PFSK-1 (cell line): Measurements from ENCODE around the gene NDUFS6.

Source experiments
- FOXP2 ChIP-seq: optimal IDR thresholded peaks from 2 replicates; pipeline ENCODE3; 2011; ENCODE audit warnings: borderline replicate concordance, control low read depth, inconsistent platforms; ENCODE audit not compliant: insufficient read depth; ENCODE audit errors: extremely low read length, extremely low read depth
- POLR2AphosphoS5 ChIP-seq: IDR thresholded peaks from 2 replicates; pipeline ENCODE4 v1.6.1; 2012; ENCODE audit warnings: low read depth, mild to moderate bottlenecking, control low read depth, low read length, moderate library complexity
- SIN3A ChIP-seq: IDR thresholded peaks from 2 replicates; pipeline ENCODE4 v1.6.1; 2012; ENCODE audit warnings: mild to moderate bottlenecking, low read length, moderate library complexity, borderline replicate concordance; ENCODE audit not compliant: insufficient read depth
- TAF1 ChIP-seq: IDR thresholded peaks from 2 replicates; pipeline ENCODE4 v1.6.1; 2012; ENCODE audit warnings: low read length, control low read depth, borderline replicate concordance; ENCODE audit not compliant: insufficient read depth
- TF ChIP-seq, protein P1 (sequence below), 2 experiments: IDR thresholded peaks; 2 replicates each; pipeline versions ENCODE4 v1.6.1 to v1.8.0; 2011 to 2012; ENCODE audit warnings: low read depth in 2 of 2, low read length in 2 of 2, control low read depth in 1 of 2, inconsistent platforms in 1 of 2, mild to moderate bottlenecking in 1 of 2, moderate library complexity in 1 of 2; ENCODE audit not compliant: insufficient read depth in 1 of 2

DNA sequence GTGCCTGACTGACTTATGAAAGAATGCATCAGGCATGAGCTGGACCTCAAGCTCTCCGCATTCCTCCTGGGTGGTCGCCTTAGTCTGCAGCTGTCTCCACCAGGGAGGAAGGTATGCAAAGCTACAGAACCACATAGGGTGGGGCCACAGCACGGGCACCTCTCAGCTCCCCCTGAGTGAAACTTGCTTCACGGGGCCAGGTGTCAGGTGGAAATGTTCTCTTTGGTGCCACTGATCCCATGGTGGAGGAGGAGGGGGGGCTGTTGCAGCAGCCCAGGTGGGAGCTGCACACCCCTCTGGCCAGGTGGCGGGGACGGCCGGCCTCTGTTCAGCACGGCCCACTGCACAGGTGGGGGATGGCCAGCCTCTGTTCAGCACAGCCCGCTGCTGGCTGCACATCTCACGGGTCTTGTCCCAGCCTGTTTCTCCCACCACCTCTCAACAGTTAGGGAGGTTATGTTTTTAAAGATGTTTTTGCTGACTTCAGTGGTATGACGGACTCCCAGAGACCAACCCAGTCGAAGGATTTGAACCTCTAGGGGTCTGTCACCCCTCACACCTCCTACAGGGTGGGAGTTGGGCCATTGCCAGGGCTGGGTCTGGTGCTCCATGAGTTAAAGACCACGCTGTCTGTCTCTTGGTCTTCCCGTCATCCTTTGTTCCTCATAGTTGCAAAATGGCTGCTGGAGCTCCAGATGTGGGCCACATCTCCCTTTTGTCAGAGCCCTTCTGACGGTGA, 35.9 kb upstream of the NDUFS6 start:
- TF ChIP-seq POLR2AphosphoS5 = no peak
- TF ChIP-seq, protein P1, sequence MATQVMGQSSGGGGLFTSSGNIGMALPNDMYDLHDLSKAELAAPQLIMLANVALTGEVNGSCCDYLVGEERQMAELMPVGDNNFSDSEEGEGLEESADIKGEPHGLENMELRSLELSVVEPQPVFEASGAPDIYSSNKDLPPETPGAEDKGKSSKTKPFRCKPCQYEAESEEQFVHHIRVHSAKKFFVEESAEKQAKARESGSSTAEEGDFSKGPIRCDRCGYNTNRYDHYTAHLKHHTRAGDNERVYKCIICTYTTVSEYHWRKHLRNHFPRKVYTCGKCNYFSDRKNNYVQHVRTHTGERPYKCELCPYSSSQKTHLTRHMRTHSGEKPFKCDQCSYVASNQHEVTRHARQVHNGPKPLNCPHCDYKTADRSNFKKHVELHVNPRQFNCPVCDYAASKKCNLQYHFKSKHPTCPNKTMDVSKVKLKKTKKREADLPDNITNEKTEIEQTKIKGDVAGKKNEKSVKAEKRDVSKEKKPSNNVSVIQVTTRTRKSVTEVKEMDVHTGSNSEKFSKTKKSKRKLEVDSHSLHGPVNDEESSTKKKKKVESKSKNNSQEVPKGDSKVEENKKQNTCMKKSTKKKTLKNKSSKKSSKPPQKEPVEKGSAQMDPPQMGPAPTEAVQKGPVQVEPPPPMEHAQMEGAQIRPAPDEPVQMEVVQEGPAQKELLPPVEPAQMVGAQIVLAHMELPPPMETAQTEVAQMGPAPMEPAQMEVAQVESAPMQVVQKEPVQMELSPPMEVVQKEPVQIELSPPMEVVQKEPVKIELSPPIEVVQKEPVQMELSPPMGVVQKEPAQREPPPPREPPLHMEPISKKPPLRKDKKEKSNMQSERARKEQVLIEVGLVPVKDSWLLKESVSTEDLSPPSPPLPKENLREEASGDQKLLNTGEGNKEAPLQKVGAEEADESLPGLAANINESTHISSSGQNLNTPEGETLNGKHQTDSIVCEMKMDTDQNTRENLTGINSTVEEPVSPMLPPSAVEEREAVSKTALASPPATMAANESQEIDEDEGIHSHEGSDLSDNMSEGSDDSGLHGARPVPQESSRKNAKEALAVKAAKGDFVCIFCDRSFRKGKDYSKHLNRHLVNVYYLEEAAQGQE (IDR thresholded peaks at IDR 0.05; ENCODE audit: insufficient read depth in 1 of 2, low read depth in 2 of 2, low read length in 2 of 2) = no peak
- no peak for TF ChIP-seq TAF1
- no peak for TF ChIP-seq SIN3A
- no peak for TF ChIP-seq FOXP2
